Ishikawa (cell line): ENCODE measurements around the gene MMP17.
A peak's percentile ranks its signal among the peaks of the same experiment; 100 is the strongest.

Experiments used
- CEBPB ChIP-seq: IDR thresholded peaks from 2 replicates; pipeline ENCODE4 v1.6.1; 2012
- CREB1 ChIP-seq: IDR thresholded peaks from 2 replicates; pipeline ENCODE4 v1.6.1; 2012; ENCODE audit warnings: low read depth
- EGR1 ChIP-seq: IDR thresholded peaks from 2 replicates; pipeline ENCODE4 v1.6.1; 2012
- EP300 ChIP-seq: IDR thresholded peaks from 2 replicates; pipeline ENCODE4 v1.6.1; 2012; ENCODE audit warnings: borderline replicate concordance
- FOXM1 ChIP-seq: IDR thresholded peaks from 2 replicates; pipeline ENCODE4 v1.6.1; 2012; ENCODE audit warnings: low read depth, borderline replicate concordance
- NFIC ChIP-seq: IDR thresholded peaks from 2 replicates; pipeline ENCODE4 v1.6.1; 2012
- RAD21 ChIP-seq: IDR thresholded peaks from 2 replicates; pipeline ENCODE4 v1.6.1; 2012; ENCODE audit warnings: low read depth
- REST ChIP-seq: IDR thresholded peaks from 2 replicates; pipeline ENCODE4 v1.6.1; 2012; ENCODE audit warnings: low read depth, mild to moderate bottlenecking
- TAF1 ChIP-seq: IDR thresholded peaks from 2 replicates; pipeline ENCODE4 v1.6.1; 2012; ENCODE audit warnings: low read depth, mild to moderate bottlenecking
- TCF12 ChIP-seq: IDR thresholded peaks from 2 replicates; pipeline ENCODE4 v1.6.1; 2012; ENCODE audit warnings: low read depth
- TEAD4 ChIP-seq: IDR thresholded peaks from 2 replicates; pipeline ENCODE4 v1.6.1; 2012
- USF1 ChIP-seq: IDR thresholded peaks from 2 replicates; pipeline ENCODE4 v1.6.1; 2012
- YY1 ChIP-seq: IDR thresholded peaks from 2 replicates; pipeline ENCODE4 v1.6.1; 2012; ENCODE audit warnings: low read depth
- ZBTB7A ChIP-seq: IDR thresholded peaks from 2 replicates; pipeline ENCODE4 v1.6.1; 2012; ENCODE audit warnings: low read depth
- TF ChIP-seq, protein P1 (sequence below): IDR thresholded peaks from 2 replicates; pipeline ENCODE4 v1.6.1; 2012

The MMP17 gene

GRCh38 chr12:131852551-131853299, 24.5 kb downstream of the MMP17 start:
- TF ChIP-seq NFIC = no peak
- no peak for TF ChIP-seq CEBPB
- TF ChIP-seq EGR1 = no peak
- no peak for TF ChIP-seq USF1
- TF ChIP-seq TCF12 = no peak
- no peak for TF ChIP-seq TAF1
- TF ChIP-seq FOXM1 = no peak
- no peak for TF ChIP-seq TEAD4
- no peak for TF ChIP-seq REST
- TF ChIP-seq, protein P1, sequence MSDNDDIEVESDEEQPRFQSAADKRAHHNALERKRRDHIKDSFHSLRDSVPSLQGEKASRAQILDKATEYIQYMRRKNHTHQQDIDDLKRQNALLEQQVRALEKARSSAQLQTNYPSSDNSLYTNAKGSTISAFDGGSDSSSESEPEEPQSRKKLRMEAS = no peak
- no peak for TF ChIP-seq EP300
- TF ChIP-seq YY1 = no peak
- TF ChIP-seq RAD21 = no peak
- no peak for TF ChIP-seq CREB1

GRCh38 chr12:131853832-131854797, 25.9 kb downstream of the MMP17 start:
- TF ChIP-seq ZBTB7A (no peak), NFIC (no peak), EP300 (no peak), TEAD4 (no peak), CEBPB (no peak), TCF12 (no peak), EGR1 (no peak), RAD21 (no peak), CREB1 (no peak), USF1 (no peak), FOXM1 (no peak), TAF1 (no peak), REST (no peak), YY1 (no peak)
- TF ChIP-seq, protein P1 = no peak

DNA sequence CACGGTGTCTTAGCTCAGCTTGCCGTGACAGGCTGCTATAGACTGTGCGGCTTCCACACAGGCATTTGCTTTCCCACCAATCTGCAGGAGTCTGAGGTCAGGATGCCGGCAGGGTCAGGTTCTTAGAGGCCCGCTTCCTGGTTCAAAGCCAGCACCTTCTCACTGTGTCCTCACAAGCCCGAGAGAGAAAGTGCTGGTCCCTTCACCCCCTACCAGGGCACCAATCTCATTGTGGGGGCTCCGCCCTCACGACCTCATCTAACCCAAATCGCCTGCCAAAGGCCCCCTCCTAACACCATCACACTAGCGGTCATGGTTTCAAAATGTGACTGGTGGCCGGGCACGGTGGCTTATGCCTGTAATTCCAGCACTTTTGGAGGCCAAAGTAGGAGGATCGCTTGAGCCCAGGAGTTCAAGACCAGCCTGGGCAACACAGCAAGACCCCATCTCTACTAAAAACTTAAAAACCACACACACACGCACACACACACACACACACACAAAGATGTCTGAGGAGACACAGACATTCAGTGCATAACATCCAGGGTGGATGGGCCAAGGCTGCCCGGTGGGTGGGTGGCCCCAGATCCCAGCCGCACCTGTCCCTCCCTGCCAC, 26.8 kb downstream of the MMP17 start:
- TF ChIP-seq, protein P1 = no peak
- TF ChIP-seq USF1 (no peak), RAD21 (no peak), FOXM1 (no peak), EGR1 (no peak), YY1 (no peak)

- TF ChIP-seq USF1 (no peak), TCF12 (0 out of 2 replicates have a peak, but pooled peaks have one; percentile 16), EP300 (no peak)
- TF ChIP-seq, protein P1 = 0 out of 2 replicates have a peak, but pooled peaks have one; percentile 39
Observed at GRCh38 chr12:131855521-131856142, 27.4 kb downstream of the MMP17 start.
